ENCODE results near the gene QSOX1.

- TF ChIP-seq CTCF (IDR thresholded peaks at IDR 0.05) (no peak), POLR2AphosphoS5 (IDR thresholded peaks at IDR 0.05) (no peak), EP300 (IDR thresholded peaks at IDR 0.05) (no peak), POLR2A (IDR thresholded peaks at IDR 0.05) (no peak)
Measured at GRCh38 chr1:180199018-180199417, 44.3 kb downstream of the QSOX1 start.

Data from stomach (tissue), 4 donors.